Cardiac fibroblast (primary cell): ENCODE measurements around the gene GART.

Experiments
- DNase-seq, 2 donors: peaks; one replicate each; pipeline versions ENCODE4 v3.0.0 to v3.0.0-alpha.2; 2010; ENCODE audit warnings: low read depth in 2 of 2
- H3K4me3 ChIP-seq, 2 donors: replicated peaks in 1 of 2; 1 replicate in 1 of 2; 2 replicates in 1 of 2; pipeline ENCODE4 v1.5.1; 2011; ENCODE audit warnings: low read depth in 2 of 2, low read length in 2 of 2, mild to moderate bottlenecking in 2 of 2, moderate library complexity in 1 of 2
- TF ChIP-seq, protein P1 (sequence below): IDR thresholded peaks from one replicate; pipeline ENCODE4 v1.5.1; 2011; ENCODE audit warnings: low read depth, mild to moderate bottlenecking, low read length, inconsistent platforms

The GART gene

DNA sequence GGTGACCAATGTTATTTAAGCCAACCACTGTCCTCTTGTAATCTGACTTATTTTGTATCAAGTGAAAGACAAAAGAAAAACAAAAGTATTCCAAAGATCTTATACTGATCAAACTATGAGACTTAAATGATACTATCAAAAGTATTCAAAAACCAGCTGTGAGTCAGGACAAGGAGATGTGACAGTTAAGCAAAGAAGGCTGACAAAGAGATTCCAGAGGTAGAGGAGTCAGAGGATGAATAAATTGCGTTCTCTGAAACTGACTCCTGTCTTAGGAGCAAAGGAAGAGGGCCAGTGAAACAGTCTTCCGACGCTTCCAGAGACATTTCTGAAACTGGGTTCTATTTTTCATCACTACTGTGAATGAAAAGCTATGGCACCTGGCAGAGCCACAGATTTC lies 83.1 kb downstream of the GART start:
- no peak for DNase-seq
- no peak overlapping the region for H3K4me3 ChIP-seq
- TF ChIP-seq, protein P1, sequence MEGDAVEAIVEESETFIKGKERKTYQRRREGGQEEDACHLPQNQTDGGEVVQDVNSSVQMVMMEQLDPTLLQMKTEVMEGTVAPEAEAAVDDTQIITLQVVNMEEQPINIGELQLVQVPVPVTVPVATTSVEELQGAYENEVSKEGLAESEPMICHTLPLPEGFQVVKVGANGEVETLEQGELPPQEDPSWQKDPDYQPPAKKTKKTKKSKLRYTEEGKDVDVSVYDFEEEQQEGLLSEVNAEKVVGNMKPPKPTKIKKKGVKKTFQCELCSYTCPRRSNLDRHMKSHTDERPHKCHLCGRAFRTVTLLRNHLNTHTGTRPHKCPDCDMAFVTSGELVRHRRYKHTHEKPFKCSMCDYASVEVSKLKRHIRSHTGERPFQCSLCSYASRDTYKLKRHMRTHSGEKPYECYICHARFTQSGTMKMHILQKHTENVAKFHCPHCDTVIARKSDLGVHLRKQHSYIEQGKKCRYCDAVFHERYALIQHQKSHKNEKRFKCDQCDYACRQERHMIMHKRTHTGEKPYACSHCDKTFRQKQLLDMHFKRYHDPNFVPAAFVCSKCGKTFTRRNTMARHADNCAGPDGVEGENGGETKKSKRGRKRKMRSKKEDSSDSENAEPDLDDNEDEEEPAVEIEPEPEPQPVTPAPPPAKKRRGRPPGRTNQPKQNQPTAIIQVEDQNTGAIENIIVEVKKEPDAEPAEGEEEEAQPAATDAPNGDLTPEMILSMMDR: no peak

DNA sequence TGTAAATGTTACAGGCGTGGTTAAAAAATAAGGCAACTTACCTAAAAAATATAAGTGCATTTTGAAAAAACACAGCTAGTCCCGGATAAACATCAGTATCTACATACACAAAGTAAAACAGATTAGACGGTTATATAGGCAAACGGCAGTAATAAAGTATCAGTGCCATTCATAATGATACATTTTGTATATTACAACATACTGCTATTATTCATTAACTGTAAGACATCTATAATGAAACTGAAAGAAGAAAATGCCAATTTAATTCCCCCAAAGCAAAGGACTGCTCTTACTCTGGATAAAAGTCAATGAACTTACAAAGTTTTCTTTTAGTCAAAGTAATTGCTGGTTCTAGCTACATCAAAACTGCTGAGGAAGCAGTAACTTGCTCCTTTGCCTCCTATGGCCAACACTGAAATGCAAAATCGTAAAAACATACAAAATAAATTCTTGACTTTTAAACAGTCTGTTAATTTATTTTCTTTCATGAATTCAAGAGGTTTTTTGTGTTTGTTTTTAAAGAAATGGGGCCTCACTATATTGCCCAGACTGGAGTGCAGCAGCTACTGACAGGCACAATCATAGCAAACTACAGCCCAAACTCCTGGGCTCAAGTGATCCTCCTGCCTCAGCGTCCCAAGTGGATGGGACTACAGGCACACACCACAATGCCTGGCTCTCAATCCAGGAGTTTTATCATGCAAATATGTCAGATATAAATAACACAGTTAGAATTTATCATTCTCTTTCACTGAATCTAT lies 86.1 kb downstream of the GART start:
- no peak for DNase-seq
- no peak overlapping the region for H3K4me3 ChIP-seq
- TF ChIP-seq, protein P1: no peak
